ENCODE results near the gene PDZRN4.
"Not testable (repeated sequence)": the region's sequence is repeated elsewhere in the genome, so short reads cannot be mapped to it uniquely, and the experiment has no call there.

Gene PDZRN4

DNA sequence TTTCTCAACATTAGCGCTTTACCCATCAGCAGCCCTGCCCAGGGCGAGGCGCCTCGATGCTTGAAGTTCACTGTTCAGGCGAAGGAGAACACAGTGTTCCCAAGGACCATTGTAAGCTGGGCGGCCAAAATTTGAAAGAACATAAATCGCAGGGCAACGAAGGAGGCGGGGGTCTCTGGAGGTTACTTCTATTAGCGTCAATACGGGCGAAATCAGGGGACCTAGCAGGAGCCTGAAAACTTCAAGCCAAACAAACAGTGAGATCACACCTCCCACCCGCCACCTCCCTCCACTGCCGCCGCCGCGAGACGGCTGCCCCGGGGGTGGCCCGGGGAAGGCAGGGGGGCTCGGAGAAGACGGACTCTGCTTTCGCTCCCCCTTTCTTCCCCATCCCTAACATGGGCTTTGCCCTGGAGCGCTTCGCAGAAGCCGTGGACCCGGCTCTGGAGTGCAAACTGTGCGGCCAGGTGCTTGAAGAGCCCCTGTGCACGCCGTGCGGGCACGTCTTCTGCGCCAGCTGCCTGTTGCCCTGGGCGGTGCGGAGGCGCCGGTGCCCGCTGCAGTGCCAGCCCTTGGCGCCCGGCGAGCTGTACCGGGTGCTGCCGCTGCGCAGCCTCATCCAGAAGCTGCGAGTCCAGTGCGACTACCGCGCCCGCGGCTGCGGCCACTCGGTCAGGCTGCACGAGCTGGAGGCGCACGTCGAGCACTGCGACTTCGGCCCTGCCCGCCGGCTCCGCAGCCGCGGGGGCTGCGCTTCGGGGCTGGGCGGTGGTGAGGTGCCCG is at the start of gene PDZRN4:
TSS of gene PDZRN4 (plus strand) at position 263 of the 783 bp plus-strand sequence.
- DNase-seq (ENCODE audit: low read depth): no peak

DNA sequence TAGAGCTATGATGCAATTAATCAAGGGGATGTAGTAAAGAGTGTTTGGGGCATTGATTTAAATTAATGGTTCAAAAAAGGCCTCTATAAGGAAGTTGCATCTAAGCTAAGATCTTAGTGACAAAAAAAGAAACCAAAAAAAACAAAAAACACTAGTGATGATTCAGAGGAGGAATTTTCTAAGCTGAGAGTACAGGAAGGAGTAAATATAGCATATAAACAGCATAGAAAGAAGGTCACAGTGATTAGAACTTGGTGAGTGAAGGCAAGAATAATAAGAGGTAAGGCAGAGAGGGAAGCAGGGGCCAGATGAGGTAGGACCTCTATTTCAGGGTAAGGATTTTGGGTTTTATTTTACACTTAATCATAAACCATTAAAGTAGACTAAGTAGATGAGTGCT is 48.0 kb upstream of the PDZRN4 start:
- DNase-seq (ENCODE audit: low read depth): no peak

GRCh38 chr12:41141104-41141503 is 47.0 kb upstream of the PDZRN4 start:
- no peak for DNase-seq (ENCODE audit: low read depth)

GRCh38 chr12:41142376-41142775 is 45.7 kb upstream of the PDZRN4 start:
- DNase-seq (ENCODE audit: low read depth): no peak

GRCh38 chr12:41151793-41152192 is 36.3 kb upstream of the PDZRN4 start:
- no peak for DNase-seq (ENCODE audit: low read depth)

DNA sequence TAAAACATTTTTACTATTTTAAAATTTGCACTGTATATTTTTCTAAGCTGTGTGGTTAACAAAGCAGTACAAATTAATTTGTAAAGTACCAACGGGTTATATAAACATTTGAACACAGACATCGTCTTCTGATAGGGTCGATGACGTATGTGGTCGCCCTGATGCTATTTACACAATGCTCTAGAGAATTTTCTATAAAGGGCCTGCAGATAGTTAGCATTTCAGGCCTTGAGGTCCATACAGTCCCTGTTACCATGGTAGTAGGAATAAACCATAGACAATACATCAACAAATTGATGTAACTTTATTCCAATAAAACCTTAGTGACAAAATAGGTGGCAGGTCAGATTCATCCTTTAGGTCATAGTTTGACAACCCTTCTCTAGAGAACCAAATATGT is 25.7 kb upstream of the PDZRN4 start:
- no peak for DNase-seq (ENCODE audit: low read depth)

GRCh38 chr12:41167701-41168100 is 20.4 kb upstream of the PDZRN4 start:
- no peak for DNase-seq (ENCODE audit: low read depth)

DNA sequence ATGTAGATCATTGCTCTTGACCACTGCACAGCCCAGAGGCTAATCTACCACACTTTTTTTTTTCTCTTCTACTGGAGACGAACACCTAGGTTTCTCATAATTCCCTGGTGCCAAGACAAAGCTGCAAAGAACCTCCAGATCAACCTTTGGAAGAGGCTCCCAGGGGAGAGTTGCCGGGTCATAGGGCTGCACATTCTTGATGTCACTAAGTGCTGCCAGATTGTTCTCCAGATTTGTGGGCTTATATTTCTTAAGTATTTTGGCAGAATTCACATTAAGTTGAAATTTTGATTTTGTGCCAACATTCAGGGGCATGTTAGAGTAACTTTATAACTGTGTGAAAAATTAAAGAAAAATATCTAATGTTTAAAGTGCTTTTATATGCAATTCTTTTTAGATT is 13.5 kb upstream of the PDZRN4 start:
- DNase-seq (ENCODE audit: low read depth): no peak

DNA sequence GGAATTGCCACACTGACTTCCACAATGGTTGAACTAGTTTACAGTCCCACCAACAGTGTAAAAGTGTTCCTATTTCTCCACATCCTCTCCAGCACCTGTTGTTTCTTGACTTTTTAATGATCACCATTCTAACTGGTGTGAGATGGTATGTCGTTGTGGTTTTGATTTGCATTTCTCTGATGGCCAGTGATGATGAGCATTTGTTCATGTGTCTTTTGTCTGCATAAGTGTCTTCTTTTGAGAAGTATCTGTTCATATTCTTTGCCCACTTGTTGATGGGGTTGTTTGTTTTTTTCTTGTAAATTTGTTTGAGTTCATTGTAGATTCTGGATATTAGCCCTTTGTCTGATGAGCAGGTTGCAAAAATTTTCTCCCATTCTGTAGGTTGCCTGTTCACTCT is 8.6 kb upstream of the PDZRN4 start:
- DNase-seq (ENCODE audit: low read depth): not testable (repeated sequence)

DNA sequence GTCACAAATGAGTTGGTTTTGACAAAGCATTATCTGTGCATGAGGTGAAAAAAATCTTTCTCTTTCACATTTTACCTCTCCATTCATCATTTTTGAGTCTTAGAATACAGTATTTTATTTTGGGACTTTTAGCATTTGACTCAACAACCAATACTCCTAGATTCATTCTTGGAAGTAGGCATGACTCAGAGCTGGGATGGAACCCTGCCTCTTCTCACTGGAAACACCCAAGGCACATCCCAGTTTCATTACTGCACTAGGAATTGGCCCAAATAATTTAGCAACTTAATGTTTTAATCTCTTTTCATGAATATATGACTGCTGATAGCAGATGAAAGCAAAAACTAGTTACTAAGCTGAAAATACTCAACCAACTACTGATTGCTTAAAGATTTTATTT is 3.3 kb upstream of the PDZRN4 start:
- no peak for DNase-seq (ENCODE audit: low read depth)

GRCh38 chr12:41186026-41186425 is 2.1 kb upstream of the PDZRN4 start:
- no peak for DNase-seq (ENCODE audit: low read depth)

DNA sequence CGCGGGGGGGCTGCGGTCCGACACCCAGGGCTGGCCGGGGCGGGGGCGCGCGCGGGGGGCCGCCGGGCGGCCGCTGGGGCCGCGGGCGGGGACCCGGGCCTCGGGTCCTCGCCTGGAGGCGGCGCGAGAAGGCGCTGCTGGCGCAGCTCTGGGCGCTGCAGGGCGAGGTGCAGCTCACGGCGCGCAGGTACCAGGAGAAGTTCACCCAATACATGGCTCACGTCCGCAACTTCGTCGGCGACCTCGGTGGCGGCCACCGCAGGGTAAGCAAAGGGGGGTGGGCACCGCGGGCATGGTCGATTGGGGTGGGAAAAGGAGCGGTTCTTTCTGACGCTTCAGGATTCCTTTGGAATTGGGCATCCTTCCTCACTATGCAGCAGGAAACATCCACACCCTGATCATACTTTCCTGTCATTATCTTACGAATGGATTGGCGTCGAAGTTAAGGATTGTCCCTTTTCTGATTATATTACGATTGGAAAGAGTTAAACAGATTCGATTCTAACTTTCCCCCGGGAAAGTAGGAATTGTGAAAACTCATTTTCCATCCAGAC is 798 bp downstream of the PDZRN4 start:
- DNase-seq (ENCODE audit: low read depth): no peak

DNA sequence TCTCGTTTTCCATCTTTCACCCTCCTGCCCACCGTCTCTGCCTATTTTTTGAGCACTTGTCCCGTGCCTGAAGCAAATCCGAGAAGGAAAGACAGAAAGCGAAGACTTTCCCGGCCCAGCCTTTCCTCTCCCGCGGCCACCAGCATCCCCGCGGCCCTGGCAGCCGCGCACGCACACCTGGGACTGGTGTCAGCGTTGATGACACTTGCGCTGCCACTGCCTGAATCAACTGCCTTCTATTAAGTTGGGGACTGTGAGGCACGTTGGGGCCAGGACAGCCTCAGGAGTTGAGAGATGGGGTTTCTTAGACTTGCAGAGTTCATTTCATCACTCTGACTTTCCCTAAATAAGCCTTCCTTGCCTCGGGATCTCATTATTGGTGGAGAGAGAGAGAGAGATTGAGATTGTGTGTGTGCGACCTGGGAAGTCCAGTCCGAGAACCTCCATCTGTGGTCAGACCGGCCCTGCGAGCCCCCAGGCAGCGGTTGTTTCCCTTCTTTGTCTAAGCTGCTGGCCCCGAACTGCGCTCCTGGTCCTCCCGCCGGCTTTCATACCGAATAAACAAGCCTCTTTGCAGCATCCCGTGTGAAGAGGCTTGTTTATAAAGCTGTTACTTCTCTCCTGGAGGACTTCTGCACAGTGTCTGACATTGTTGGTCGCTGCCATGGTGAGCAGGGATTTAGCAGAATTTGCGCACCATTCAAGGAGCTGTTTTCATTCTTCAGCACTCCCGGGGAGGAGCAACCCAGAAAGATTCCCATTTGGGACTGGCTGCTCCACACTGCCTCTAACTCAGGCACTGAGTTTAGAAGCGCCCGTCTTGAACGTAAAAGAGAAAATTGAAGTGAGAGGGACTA is 1.5 kb downstream of the PDZRN4 start:
- no peak for DNase-seq (ENCODE audit: low read depth)

GRCh38 chr12:41190338-41190737 is 2.2 kb downstream of the PDZRN4 start:
- DNase-seq (ENCODE audit: low read depth): no peak

DNA sequence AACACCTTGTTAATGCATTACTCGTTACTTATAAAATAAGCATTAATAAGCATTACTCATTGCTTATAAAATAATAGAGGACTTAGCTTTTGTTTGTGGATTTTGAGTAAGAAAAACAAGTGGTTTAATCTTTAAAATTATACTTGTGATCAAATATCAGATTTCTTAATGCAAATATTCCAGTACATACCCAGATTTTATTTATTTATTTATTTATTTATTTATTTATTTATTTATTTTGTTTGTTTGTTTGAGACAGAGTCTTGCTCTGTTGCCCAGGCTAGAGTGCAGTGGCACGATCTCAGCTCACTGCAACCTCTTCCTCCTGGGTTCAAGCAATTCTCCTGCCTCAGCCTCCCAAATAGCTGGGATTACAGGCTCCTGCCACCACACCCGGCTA is 3.4 kb downstream of the PDZRN4 start:
- not testable (repeated sequence) for DNase-seq (ENCODE audit: low read depth)

- no peak for DNase-seq (ENCODE audit: low read depth)
Measured at GRCh38 chr12:41193311-41193710, 5.2 kb downstream of the PDZRN4 start.

- no peak for DNase-seq (ENCODE audit: low read depth)
Measured at GRCh38 chr12:41202051-41202450, 13.9 kb downstream of the PDZRN4 start.

GRCh38 chr12:41205070-41205709 is 17.1 kb downstream of the PDZRN4 start:
- no peak for DNase-seq (ENCODE audit: low read depth)

DNA sequence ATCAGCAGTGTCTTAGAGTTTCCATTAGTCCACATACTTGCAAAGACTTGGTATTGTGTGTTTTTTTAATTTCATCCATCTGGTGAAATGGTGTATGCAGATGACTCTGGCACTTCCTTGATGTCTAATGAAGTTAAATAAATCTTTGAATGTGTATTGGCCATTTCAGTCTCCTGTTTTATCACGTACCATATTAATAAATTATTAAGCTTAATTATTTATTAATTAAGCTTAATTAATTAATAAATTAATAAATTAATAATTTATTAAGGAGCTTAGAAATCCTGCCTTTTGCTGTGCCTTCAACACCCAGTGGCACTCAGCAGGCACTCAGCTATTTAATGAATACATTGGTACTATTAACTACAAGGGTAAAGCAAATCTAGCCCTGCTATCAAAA is 18.2 kb downstream of the PDZRN4 start:
- DNase-seq (ENCODE audit: low read depth): no peak

DNA sequence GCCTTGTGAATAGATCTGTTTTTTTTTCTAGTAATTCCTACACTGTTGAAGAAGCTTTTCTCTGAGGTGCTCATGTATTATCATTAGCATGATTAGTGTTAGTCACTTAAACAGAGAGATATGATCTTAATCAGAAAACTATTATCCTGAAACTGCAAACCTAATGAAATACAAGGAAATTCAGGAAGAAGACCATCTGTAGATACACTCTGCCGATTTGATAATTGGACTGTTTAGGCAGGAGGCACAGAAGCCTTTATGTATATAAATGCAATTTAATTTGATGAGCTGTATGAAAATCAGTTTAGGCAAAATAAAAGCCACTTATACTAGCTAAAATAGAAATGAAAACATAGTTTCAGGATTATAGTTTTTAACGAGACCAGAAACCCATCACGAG is 23.3 kb downstream of the PDZRN4 start:
- DNase-seq (ENCODE audit: low read depth): no peak

DNA sequence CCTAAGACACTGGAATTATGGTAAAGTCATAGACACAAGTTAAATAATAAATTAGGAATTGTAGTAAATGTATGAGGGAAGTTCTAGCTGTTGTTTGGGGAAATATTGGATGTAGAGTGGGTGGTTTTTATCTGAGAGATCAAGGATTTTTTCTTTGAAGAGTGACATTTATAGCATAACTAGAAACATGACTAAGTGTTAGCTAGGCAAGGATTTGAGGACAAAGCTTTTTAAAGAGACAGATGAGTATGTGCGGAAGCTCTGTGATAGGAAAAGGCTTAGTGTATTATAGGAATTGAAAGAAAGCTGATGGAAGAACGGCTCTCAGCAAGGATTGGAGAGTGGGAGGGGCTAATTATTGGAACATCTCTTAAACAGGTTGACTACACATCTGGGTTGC is 24.5 kb downstream of the PDZRN4 start:
- DNase-seq (ENCODE audit: low read depth): no peak

GRCh38 chr12:41213107-41213506 is 25.0 kb downstream of the PDZRN4 start:
- no peak for DNase-seq (ENCODE audit: low read depth)

DNA sequence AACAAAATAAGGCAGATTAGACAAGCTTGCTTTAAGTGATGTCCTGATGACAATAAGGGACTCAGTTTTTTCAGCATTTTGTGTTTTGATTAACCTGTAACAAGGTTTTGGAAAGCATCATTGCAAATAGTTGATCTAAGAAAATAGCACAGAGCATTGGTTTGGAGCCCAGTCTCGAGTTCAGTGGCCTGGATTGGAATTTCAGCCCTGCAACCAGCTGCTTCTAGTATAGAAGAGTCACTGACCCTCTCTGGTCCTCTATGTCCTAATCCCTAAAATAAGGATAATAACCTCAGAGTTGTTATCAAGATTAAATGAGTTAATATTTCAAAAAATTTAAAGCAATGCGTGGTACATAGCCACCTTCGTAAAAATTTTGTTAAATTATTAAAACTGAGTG is 25.5 kb downstream of the PDZRN4 start:
- DNase-seq (ENCODE audit: low read depth): no peak

Measured in activated T-helper 9 cell treated with anti-CD3 and anti-CD28 coated beads, Interleukin-2, amount 50 U/mL, for 16 hours (primary cell).